ENCODE data around the gene KLK13.

The KLK13 gene

GRCh38 chr19:51027873-51028272, 37.0 kb downstream of the KLK13 start:
- TF ChIP-seq OSR1 (CRISPR knock-in tag; IDR thresholded peaks at IDR 0.05) (no peak), PPARA (CRISPR knock-in tag; IDR thresholded peaks at IDR 0.05; ENCODE audit: borderline replicate concordance) (no peak), POU6F1 (CRISPR knock-in tag; IDR thresholded peaks at IDR 0.05; ENCODE audit: borderline replicate concordance, low read depth) (no peak), ISL1 (CRISPR knock-in tag; IDR thresholded peaks at IDR 0.05) (no peak), ESRRG (CRISPR knock-in tag; IDR thresholded peaks at IDR 0.05) (no peak), TSHZ2 (CRISPR knock-in tag; IDR thresholded peaks at IDR 0.05) (no peak), PATZ1 (CRISPR knock-in tag; IDR thresholded peaks at IDR 0.05; ENCODE audit: borderline replicate concordance) (no peak), BACH2 (CRISPR knock-in tag; IDR thresholded peaks at IDR 0.05; ENCODE audit: borderline replicate concordance) (no peak), RARB (CRISPR knock-in tag; IDR thresholded peaks at IDR 0.05) (no peak), ZFP30 (CRISPR knock-in tag; IDR thresholded peaks at IDR 0.05) (no peak), SNAI2 (CRISPR knock-in tag; IDR thresholded peaks at IDR 0.05) (no peak), TOX (CRISPR knock-in tag; IDR thresholded peaks at IDR 0.05; ENCODE audit: borderline replicate concordance) (no peak), ZNF70 (CRISPR knock-in tag; IDR thresholded peaks at IDR 0.05) (no peak), ZNF8 (CRISPR knock-in tag; IDR thresholded peaks at IDR 0.05) (no peak), CREB5 (CRISPR knock-in tag; IDR thresholded peaks at IDR 0.05; ENCODE audit: low read depth) (no peak), ZNF565 (CRISPR knock-in tag; conservative IDR thresholded peaks at IDR 0.05; ENCODE audit: low read depth) (no peak), ARNTL (CRISPR knock-in tag; IDR thresholded peaks at IDR 0.05; ENCODE audit: borderline replicate concordance, low read depth) (no peak)
- ATAC-seq, result no peak

GRCh38 chr19:51027126-51027806, 37.6 kb downstream of the KLK13 start:
- TF ChIP-seq ZNF70 (CRISPR knock-in tag; IDR thresholded peaks at IDR 0.05) (no peak), GLIS3 (CRISPR knock-in tag; IDR thresholded peaks at IDR 0.05) (no peak), ZNF8 (CRISPR knock-in tag; IDR thresholded peaks at IDR 0.05) (no peak), CREB5 (CRISPR knock-in tag; IDR thresholded peaks at IDR 0.05; ENCODE audit: low read depth) (no peak), BACH2 (CRISPR knock-in tag; IDR thresholded peaks at IDR 0.05; ENCODE audit: borderline replicate concordance) (no peak), ZNF565 (CRISPR knock-in tag; conservative IDR thresholded peaks at IDR 0.05; ENCODE audit: low read depth) (no peak), RARB (CRISPR knock-in tag; IDR thresholded peaks at IDR 0.05) (no peak), ZFP30 (CRISPR knock-in tag; IDR thresholded peaks at IDR 0.05) (no peak), PATZ1 (CRISPR knock-in tag; IDR thresholded peaks at IDR 0.05; ENCODE audit: borderline replicate concordance) (no peak), ISL1 (CRISPR knock-in tag; IDR thresholded peaks at IDR 0.05) (no peak), POU6F1 (CRISPR knock-in tag; IDR thresholded peaks at IDR 0.05; ENCODE audit: borderline replicate concordance, low read depth) (no peak), TSHZ2 (CRISPR knock-in tag; IDR thresholded peaks at IDR 0.05) (no peak)
- no peak for ATAC-seq

Data from SK-N-SH treated with all-trans-retinoic acid at 6 μM for 48 hours (cell line).